ENCODE data around the gene MFSD6. TPM values are rescaled to one million over a fixed set of nuclear protein-coding genes. Genes with fewer than 3 reads are reported as not detected.

MFSD6 gene
- total RNA-seq, 1 experiment from 2014 or later: 4.7 TPM

- TF ChIP-seq, protein P1, sequence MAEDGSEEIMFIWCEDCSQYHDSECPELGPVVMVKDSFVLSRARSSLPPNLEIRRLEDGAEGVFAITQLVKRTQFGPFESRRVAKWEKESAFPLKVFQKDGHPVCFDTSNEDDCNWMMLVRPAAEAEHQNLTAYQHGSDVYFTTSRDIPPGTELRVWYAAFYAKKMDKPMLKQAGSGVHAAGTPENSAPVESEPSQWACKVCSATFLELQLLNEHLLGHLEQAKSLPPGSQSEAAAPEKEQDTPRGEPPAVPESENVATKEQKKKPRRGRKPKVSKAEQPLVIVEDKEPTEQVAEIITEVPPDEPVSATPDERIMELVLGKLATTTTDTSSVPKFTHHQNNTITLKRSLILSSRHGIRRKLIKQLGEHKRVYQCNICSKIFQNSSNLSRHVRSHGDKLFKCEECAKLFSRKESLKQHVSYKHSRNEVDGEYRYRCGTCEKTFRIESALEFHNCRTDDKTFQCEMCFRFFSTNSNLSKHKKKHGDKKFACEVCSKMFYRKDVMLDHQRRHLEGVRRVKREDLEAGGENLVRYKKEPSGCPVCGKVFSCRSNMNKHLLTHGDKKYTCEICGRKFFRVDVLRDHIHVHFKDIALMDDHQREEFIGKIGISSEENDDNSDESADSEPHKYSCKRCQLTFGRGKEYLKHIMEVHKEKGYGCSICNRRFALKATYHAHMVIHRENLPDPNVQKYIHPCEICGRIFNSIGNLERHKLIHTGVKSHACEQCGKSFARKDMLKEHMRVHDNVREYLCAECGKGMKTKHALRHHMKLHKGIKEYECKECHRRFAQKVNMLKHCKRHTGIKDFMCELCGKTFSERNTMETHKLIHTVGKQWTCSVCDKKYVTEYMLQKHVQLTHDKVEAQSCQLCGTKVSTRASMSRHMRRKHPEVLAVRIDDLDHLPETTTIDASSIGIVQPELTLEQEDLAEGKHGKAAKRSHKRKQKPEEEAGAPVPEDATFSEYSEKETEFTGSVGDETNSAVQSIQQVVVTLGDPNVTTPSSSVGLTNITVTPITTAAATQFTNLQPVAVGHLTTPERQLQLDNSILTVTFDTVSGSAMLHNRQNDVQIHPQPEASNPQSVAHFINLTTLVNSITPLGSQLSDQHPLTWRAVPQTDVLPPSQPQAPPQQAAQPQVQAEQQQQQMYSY (CRISPR knock-in tag; IDR thresholded peaks at IDR 0.05): no peak
- no peak for TF ChIP-seq ELF4 (CRISPR knock-in tag; IDR thresholded peaks at IDR 0.05; ENCODE audit: low read depth)
These were observed 5.1 kb upstream of the MFSD6 start (continued) for GRCh38 chr2:190402986-190403603.

DNA sequence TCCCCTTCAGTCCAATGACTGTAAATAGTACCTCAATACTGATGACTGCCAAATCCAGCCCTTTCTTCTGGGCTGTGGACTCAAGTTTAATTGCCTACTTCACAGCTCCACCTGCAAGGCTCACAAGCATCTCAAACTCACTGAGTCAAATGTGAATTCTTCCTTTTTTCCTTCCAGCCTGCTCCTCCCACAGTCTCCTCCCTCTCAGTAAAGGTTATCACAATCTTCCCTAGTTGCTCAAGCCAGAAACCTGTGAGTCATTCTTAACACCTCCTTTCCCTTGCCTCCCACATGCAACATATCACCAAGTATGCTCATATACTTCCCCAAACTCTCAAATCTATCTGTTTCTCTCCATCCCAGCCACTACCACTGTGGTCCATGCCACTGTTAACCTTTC lies 3.7 kb upstream of the MFSD6 start:
- Mint-ChIP-seq H3K9me3 (no peaks in the 10 kb centered on the region), H3K27me3 (ENCODE audit: low read depth) (peaks cover 7% of the 10 kb centered on the region)
- DNase-seq (ENCODE audit: low spot score): no peak

GRCh38 chr2:190405070-190405469 lies 3.1 kb upstream of the MFSD6 start:
- peaks cover 13% of the 10 kb centered on the region for H3K27me3 Mint-ChIP-seq (ENCODE audit: low read depth)
- no peaks in the 10 kb centered on the region for H3K9me3 Mint-ChIP-seq
- ChIA-PET CTCF (no interaction called here), POLR2A (no interaction called here)
- H3K4me1 Mint-ChIP-seq: peaks cover 11% of the 10 kb centered on the region
- no peak overlapping the region for H3K4me3 Mint-ChIP-seq
- no peak for DNase-seq (ENCODE audit: low spot score)
- ATAC-seq: no peak
- H3K36me3 Mint-ChIP-seq: no peaks in the 10 kb centered on the region
- no peak overlapping the region for H3K27ac Mint-ChIP-seq
- TF ChIP-seq, protein P1 (CRISPR knock-in tag; IDR thresholded peaks at IDR 0.05): no peak
- TF ChIP-seq CREM (CRISPR knock-in tag; IDR thresholded peaks at IDR 0.05): no peak
- TF ChIP-seq SOX15 (CRISPR knock-in tag; IDR thresholded peaks at IDR 0.05): no peak
- no peak for TF ChIP-seq GABPB1 (CRISPR knock-in tag; IDR thresholded peaks at IDR 0.05)
- no peak for TF ChIP-seq OVOL2 (CRISPR knock-in tag; IDR thresholded peaks at IDR 0.05; ENCODE audit: borderline replicate concordance)
- no peak for TF ChIP-seq ATF2 (CRISPR knock-in tag; IDR thresholded peaks at IDR 0.05; ENCODE audit: borderline replicate concordance, low read depth)
- no peak for TF ChIP-seq AFF4 (CRISPR knock-in tag; IDR thresholded peaks at IDR 0.05; ENCODE audit: borderline replicate concordance)
- TF ChIP-seq ETV6 (CRISPR knock-in tag; IDR thresholded peaks at IDR 0.05): no peak
- no peak for TF ChIP-seq ATF6 (CRISPR knock-in tag; IDR thresholded peaks at IDR 0.05)
- no peak for TF ChIP-seq ATF1 (CRISPR knock-in tag; IDR thresholded peaks at IDR 0.05)
- no peak for TF ChIP-seq ZNF232 (CRISPR knock-in tag; IDR thresholded peaks at IDR 0.05)
- no peak for TF ChIP-seq SMAD3 (CRISPR knock-in tag; IDR thresholded peaks at IDR 0.05; ENCODE audit: borderline replicate concordance)
- no peak for TF ChIP-seq PRRX2 (CRISPR knock-in tag; IDR thresholded peaks at IDR 0.05)

More for the DNA sequence above, 3.7 kb upstream of the MFSD6 start:
- no peak for ATAC-seq
- POLR2A ChIA-PET: no interaction called here
- Mint-ChIP-seq H3K36me3 (no peaks in the 10 kb centered on the region), H3K4me3 (no peak overlapping the region), H3K4me1 (peaks cover 5% of the 10 kb centered on the region), H3K27ac (no peak overlapping the region)
- TF ChIP-seq ESRRA (CRISPR knock-in tag; IDR thresholded peaks at IDR 0.05; ENCODE audit: borderline replicate concordance) (no peak), MYBL2 (CRISPR knock-in tag; IDR thresholded peaks at IDR 0.05) (no peak), CREB1 (CRISPR knock-in tag; IDR thresholded peaks at IDR 0.05) (no peak), GABPB1 (CRISPR knock-in tag; IDR thresholded peaks at IDR 0.05) (no peak)
- TF ChIP-seq, protein P2, sequence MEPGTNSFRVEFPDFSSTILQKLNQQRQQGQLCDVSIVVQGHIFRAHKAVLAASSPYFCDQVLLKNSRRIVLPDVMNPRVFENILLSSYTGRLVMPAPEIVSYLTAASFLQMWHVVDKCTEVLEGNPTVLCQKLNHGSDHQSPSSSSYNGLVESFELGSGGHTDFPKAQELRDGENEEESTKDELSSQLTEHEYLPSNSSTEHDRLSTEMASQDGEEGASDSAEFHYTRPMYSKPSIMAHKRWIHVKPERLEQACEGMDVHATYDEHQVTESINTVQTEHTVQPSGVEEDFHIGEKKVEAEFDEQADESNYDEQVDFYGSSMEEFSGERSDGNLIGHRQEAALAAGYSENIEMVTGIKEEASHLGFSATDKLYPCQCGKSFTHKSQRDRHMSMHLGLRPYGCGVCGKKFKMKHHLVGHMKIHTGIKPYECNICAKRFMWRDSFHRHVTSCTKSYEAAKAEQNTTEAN (CRISPR knock-in tag; IDR thresholded peaks at IDR 0.05): no peak
- CTCF ChIA-PET: no interaction called here
